Vagina (tissue), 2 donors: Measurements from ENCODE around the gene CNTNAP5. TPM values are rescaled to one million over a fixed set of nuclear protein-coding genes. Genes with fewer than 3 reads are reported as not detected.

Source experiments
- DNase-seq, 2 donors: peaks; one replicate each; pipeline ENCODE4 v3.0.0-alpha.2; 2017; ENCODE audit errors: extremely low spot score in 2 of 2
- H3K27ac ChIP-seq: fragments of 200-600 bp; sonication (generic); one replicate; pipeline ENCODE4 v1.5.1; 2019
- H3K27me3 ChIP-seq: fragments of 200-600 bp; sonication (generic); one replicate; pipeline ENCODE4 v1.5.1; 2019
- H3K36me3 ChIP-seq, 2 donors: fragments of 200-600 bp; sonication (generic); one replicate each; pipeline ENCODE4 v1.5.1; 2017 to 2019
- H3K4me1 ChIP-seq: fragments of 200-600 bp; sonication (generic); one replicate; pipeline ENCODE4 v1.5.1; 2019
- H3K4me3 ChIP-seq, 2 donors: fragments of 200-600 bp; sonication (generic); 1 replicate in 1 of 2; 2 replicates in 1 of 2; pipeline ENCODE4 v1.5.1; 2016 to 2019
- H3K9me3 ChIP-seq: fragments of 200-600 bp; sonication (generic); one replicate; pipeline ENCODE4 v1.5.1; 2019
- CTCF ChIP-seq, 3 experiments: fragments of 450-650 bp in 2 of 3; fragments of 200-600 bp in 1 of 3; sonication (generic) in 1 of 3; IDR thresholded peaks; one replicate each; pipeline ENCODE4 v1.5.1; 2017 to 2019; ENCODE audit warnings: antibody characterized with exemption in 3 of 3, mild to moderate bottlenecking in 2 of 3, moderate library complexity in 2 of 3
- POLR2A ChIP-seq, 2 donors: fragments of 450-650 bp; IDR thresholded peaks; one replicate each; pipeline ENCODE4 v1.6.1; 2017; ENCODE audit warnings: antibody characterized with exemption in 2 of 2, mild to moderate bottlenecking in 2 of 2, moderate library complexity in 2 of 2
- POLR2AphosphoS5 ChIP-seq, 2 donors: sonication (generic); formaldehyde crosslinking; IDR thresholded peaks; one replicate each; pipeline ENCODE4 v1.9.0; 2017; ENCODE audit warnings: antibody characterized with exemption in 2 of 2, mild to moderate bottlenecking in 2 of 2, low read depth in 1 of 2; ENCODE audit not compliant: insufficient read depth in 1 of 2
- intact Hi-C: fragments of 100-400 bp; cut with DNase I; formaldehyde crosslinking; loops from one replicate; pipeline ENCODE4 v1.15.1; 2023
- total RNA-seq: library from RNA; depleted of rRNA; stranded (reverse); fragments of >200 nt; gene quantifications from one replicate; pipeline ENCODE4 v1.2.3, GENCODE V29; 2016

The CNTNAP5 gene
- total RNA-seq, 1 donor from 2014 or later: not detected

- Histone ChIP-seq H3K36me3 (no peaks in the 10 kb centered on the region), H3K9me3 (no peaks in the 10 kb centered on the region), H3K4me1 (no peaks in the 10 kb centered on the region), H3K4me3 (no peak overlapping the region), H3K27ac (no peak overlapping the region), H3K27me3 (no peaks in the 10 kb centered on the region)
- TF ChIP-seq POLR2AphosphoS5 (IDR thresholded peaks at IDR 0.05; ENCODE audit: insufficient read depth in 1 of 2, low read depth in 1 of 2) (no peak), CTCF (IDR thresholded peaks at IDR 0.05) (no peak), POLR2A (IDR thresholded peaks at IDR 0.05) (no peak)
- intact Hi-C loops: no loop called here
- no peak for DNase-seq
Measured at GRCh38 chr2:124269348-124269747, 244.3 kb downstream of the CNTNAP5 start.

GRCh38 chr2:124272261-124272841 lies 247.3 kb downstream of the CNTNAP5 start:
- intact Hi-C loops: no loop called here
- Histone ChIP-seq H3K9me3 (no peaks in the 10 kb centered on the region), H3K4me3 (no peak overlapping the region), H3K27me3 (no peaks in the 10 kb centered on the region), H3K36me3 (no peaks in the 10 kb centered on the region), H3K4me1 (no peaks in the 10 kb centered on the region), H3K27ac (no peak overlapping the region)
- no peak for TF ChIP-seq POLR2AphosphoS5 (IDR thresholded peaks at IDR 0.05; ENCODE audit: insufficient read depth in 1 of 2, low read depth in 1 of 2)
- TF ChIP-seq POLR2A (IDR thresholded peaks at IDR 0.05): no peak
- TF ChIP-seq CTCF (IDR thresholded peaks at IDR 0.05): no peak
- DNase-seq: no peak

- intact Hi-C loops: no loop called here
- H3K27ac ChIP-seq: no peak overlapping the region
- H3K36me3 ChIP-seq: no peaks in the 10 kb centered on the region
- no peak for DNase-seq
- no peaks in the 10 kb centered on the region for H3K4me1 ChIP-seq
- no peak overlapping the region for H3K4me3 ChIP-seq
- no peaks in the 10 kb centered on the region for H3K27me3 ChIP-seq
- no peaks in the 10 kb centered on the region for H3K9me3 ChIP-seq
- TF ChIP-seq POLR2AphosphoS5 (IDR thresholded peaks at IDR 0.05; ENCODE audit: insufficient read depth in 1 of 2, low read depth in 1 of 2) (no peak), POLR2A (IDR thresholded peaks at IDR 0.05) (no peak), CTCF (IDR thresholded peaks at IDR 0.05) (no peak)
Measured at GRCh38 chr2:124281541-124281940, 256.5 kb downstream of the CNTNAP5 start.

- TF ChIP-seq CTCF (IDR thresholded peaks at IDR 0.05): no peak
- no peak for TF ChIP-seq POLR2AphosphoS5 (IDR thresholded peaks at IDR 0.05; ENCODE audit: insufficient read depth in 1 of 2, low read depth in 1 of 2)
- no peak for TF ChIP-seq POLR2A (IDR thresholded peaks at IDR 0.05)
- Histone ChIP-seq H3K4me1 (no peaks in the 10 kb centered on the region), H3K27me3 (no peaks in the 10 kb centered on the region), H3K27ac (no peak overlapping the region), H3K4me3 (no peak overlapping the region), H3K9me3 (no peaks in the 10 kb centered on the region), H3K36me3 (no peaks in the 10 kb centered on the region)
- no peak for DNase-seq
- intact Hi-C loops: no loop called here
Measured at GRCh38 chr2:124283096-124283495, 258.0 kb downstream of the CNTNAP5 start.

GRCh38 chr2:124286089-124286783 lies 261.1 kb downstream of the CNTNAP5 start:
- H3K27me3 ChIP-seq: no peaks in the 10 kb centered on the region
- no peak for TF ChIP-seq CTCF (IDR thresholded peaks at IDR 0.05)
- TF ChIP-seq POLR2AphosphoS5 (IDR thresholded peaks at IDR 0.05; ENCODE audit: insufficient read depth in 1 of 2, low read depth in 1 of 2): no peak
- no peak for TF ChIP-seq POLR2A (IDR thresholded peaks at IDR 0.05)
- H3K36me3 ChIP-seq: no peaks in the 10 kb centered on the region
- no peaks in the 10 kb centered on the region for H3K9me3 ChIP-seq
- no peaks in the 10 kb centered on the region for H3K4me1 ChIP-seq
- H3K27ac ChIP-seq: no peak overlapping the region
- H3K4me3 ChIP-seq: no peak overlapping the region
- no peak for DNase-seq
- intact Hi-C loops: no loop called here
